Right renal cortex interstitium (tissue), 3 donors: ENCODE data around the gene PRKCD. TPM values are rescaled to one million over a fixed set of nuclear protein-coding genes. Genes with fewer than 3 reads are reported as not detected.
A peak's percentile ranks its signal among the peaks of the same experiment; 100 is the strongest.

Experiments
- DNase-seq, 3 donors: peaks; one replicate each; pipeline ENCODE4 v3.0.0-alpha.2; 2013; ENCODE audit warnings: low read depth in 3 of 3, low spot score in 2 of 3
- polyA plus RNA-seq, 3 donors: library from polyadenylated mRNA; unstranded; fragments of 120-200 nt; gene quantifications; one replicate each; pipeline ENCODE4 v1.2.1, GENCODE V29; 2013; ENCODE audit not compliant: insufficient read length in 3 of 3

PRKCD gene
- polyA plus RNA-seq, 3 donors, result 21.1 to 23.9 (median 22.6) TPM

- no peak for DNase-seq
Measured at GRCh38 chr3:53187430-53187829, 26.4 kb downstream of the PRKCD start.

- DNase-seq, result no peak
Measured at GRCh38 chr3:53188136-53188685, 27.2 kb downstream of the PRKCD start.

DNA sequence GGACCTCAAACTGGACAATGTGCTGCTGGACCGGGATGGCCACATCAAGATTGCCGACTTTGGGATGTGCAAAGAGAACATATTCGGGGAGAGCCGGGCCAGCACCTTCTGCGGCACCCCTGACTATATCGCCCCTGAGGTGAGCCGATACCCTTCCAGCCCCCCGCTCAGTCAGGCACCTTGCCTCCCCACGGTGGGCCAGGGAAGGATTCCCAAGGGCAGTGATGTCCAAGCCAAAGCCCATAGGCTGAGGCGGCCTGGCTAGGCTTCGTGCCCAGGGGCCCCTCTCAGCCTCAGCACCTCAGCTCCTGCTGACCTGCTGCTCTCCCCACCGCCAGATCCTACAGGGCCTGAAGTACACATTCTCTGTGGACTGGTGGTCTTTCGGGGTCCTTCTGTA, 27.7 kb downstream of the PRKCD start:
- no peak for DNase-seq

DNA sequence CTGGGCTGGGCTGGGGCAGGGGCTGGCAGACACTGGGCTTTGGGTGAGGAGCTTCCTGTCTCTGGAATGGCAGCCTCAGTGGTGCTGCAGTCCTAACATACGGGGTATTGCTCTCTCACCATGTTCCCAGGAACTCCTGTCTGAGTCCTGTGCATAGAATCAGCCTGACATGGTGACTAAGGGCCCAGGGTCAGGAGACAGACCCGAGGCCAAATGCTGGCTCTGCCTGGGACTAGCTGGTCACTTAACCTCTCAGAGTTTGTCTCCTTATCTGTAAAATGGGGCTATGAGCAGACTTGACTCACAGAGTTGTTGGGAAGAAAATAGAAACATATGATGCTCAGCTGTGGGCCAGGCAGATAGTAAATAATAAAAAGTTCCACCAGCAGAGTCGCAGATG, 28.3 kb downstream of the PRKCD start:
- DNase-seq, result no peak

- no peak for DNase-seq
Measured at GRCh38 chr3:53190659-53191058, 29.6 kb downstream of the PRKCD start.

GRCh38 chr3:53191836-53192480, 30.9 kb downstream of the PRKCD start:
- DNase-seq, result no peak

- DNase-seq, result no peak
Measured at GRCh38 chr3:53192608-53193007, 31.6 kb downstream of the PRKCD start.

DNA sequence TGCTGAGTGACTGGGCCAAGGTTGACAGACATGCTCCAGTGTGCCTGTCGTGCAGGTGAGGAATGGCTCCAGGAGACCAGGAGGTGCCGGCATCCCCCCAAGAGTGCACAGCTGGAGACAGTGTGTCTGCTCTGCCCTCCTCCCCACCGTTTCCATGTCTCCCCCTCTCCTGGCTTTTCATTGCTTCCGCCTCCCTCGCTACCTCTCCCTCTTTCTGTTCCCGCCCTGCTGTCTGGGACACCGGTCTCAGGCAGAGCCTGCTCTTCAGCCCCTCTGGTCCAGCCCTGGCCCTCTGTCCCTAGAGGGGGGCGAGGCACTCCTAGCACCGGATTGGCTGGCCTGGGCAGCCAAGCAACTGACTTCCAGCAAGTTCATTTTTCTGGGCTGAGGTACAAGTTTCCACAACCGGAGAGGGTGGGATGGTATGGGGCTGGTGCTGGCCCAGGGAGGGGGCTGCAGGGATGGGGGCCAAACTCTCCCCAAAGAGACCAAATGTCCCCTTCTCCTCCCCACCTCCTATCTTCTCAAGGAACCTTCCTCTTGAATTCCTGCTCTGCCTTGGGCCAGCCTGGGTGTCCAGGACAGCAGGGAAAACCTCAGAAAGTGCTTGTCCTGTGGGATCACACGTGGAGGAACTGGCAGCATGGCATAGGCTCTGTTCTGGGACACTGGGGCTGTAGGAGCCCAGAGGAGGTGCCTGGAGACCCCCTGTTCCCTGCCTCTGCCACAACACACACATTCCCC, 32.6 kb downstream of the PRKCD start:
- no peak for DNase-seq

DNA sequence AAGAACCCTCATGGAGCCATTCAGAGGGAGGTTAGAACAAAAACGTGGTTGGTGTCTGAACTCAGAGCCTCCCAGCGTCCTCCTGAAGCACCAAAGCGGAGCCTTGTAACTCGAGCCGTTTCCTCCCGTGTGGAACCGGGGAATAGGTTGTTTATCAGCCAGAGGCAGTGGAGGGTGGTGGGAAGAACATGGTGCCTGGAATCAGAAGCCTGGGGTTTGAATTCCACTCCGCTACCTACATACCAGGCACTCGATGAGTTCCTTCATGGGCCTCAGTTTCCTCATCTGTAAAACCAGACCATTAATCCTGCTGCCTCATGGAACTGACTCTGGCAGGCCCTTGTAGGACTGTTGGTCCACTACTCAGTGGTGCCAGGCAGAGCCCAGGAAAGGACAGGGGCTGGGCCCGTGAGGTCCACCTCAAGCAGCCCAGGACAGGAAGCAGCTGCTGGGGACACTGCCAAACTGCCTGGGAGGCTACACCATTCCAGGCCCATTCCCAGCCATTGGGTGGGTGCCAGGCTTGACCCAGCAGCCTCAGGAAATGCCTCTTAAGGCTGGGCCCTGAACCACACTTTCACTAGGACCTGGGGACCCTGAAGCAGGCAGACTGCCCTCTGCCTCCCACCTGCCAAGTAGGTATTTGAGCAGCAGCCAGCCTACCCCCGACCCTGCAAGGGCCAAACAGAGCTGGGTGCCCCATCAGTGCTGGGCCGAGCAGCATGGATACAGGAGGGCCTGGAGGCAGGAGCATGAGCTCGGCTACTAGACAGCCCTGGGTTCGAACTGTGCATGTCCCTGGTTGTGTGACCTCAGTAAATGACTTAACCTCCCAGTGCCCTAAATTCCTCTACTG, 33.4 kb downstream of the PRKCD start:
- peak; percentile 43 to 78 (median 69) for DNase-seq

- no peak for DNase-seq
Measured at GRCh38 chr3:53195066-53195450, 34.0 kb downstream of the PRKCD start.

DNA sequence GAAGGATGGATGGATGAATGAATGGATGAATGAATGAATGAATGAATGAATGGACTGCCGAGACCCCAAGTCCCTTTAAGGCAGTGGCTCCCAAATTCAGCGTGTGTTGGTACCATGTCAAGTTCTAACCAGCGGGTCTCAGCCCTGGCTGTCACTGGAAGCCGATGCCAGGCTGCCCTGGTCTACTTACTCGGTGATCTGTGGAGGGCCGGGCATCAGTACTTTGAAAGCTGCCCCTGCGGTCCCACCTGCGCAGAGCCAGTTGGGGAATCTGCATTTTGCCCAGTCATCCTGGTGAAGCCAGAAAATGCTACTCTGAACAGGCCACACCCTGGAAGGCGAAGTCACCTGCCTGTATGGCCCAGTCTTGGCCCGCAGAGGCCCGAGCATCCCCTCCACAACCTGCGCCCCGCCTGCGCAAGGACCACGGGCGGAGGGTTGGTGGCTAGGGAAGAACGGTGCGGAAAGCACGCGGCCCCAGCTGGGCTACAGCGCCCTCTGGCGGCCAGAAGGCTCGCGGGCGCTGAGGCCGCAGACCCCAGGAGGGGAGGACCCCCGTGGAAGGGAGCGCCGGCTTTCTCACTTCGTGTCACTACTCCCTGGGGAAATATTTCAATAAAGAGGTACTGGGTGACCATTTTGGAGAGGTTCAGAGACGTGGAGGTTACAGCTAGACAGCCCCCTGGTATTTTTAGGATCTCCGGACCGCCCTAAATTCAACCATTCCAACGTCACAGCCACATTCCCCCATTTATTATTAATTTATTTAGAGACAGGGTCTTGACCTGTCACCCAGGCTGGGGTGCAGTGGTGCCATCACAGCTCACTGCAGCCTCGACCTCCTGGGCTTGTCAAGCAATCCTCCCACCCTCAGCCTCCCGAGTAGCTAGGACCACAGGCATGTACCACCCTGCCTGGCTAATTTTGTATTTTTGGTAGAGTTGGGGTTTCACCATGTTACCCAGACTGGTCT, 34.9 kb downstream of the PRKCD start:
- DNase-seq, result peak in 1 of 3 donors; percentile 29

GRCh38 chr3:53196575-53197407, 35.8 kb downstream of the PRKCD start:
- DNase-seq, result no peak

DNA sequence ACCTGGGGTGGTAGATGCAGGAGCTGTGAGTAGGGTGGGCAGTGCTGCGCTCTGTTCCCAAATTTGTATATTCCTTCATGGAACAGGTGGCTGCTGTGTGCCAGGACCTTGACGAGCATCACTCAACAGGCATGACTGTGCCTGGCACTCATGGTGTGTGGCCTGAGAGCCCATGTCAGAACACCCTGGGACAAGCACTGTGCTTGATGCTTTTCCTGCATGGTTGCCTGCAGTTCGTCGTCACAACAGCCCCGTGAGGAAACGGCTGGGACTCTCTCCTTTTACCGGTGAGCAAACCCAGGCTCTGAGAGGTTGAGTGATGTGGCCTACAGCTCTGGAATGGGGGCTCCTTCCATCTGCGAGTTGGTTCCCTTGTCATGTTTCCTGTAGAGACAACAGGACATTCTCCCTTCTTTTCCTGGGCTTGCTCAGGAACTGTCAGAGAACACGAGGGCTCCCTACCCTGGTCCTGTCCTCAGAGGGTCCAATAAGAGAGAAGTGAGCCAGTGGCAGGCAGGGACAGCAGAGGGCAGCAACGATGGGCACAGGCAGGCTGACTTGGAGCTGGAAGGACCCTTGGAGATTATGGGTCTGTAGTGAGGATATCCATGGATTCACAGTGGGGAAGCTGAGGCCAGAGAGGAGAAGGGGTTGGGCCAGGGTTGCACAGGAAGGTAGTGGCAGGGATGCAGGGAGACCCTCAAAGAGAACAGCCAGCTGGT, 37.4 kb downstream of the PRKCD start:
- DNase-seq, result no peak

DNA sequence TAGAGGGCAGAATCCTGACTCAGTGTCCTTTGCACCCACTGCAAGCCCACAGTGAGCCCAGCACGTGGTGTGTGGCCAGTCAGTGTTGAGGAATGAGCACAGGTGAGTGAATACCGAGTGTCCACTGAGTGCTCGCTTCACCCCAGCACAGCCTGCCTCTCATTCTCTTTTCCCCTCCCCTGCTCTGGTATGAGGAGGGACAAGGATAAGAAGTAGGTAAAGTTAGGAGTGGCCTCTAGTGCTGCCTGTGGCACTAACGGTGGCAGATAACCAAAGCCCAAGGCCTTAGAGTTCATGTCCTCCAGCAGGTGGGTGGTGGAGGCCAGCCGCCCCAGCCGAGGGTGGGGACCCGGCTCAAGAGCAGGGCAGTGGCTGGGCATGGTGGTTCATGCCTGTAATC, 38.0 kb downstream of the PRKCD start:
- DNase-seq, result no peak

DNA sequence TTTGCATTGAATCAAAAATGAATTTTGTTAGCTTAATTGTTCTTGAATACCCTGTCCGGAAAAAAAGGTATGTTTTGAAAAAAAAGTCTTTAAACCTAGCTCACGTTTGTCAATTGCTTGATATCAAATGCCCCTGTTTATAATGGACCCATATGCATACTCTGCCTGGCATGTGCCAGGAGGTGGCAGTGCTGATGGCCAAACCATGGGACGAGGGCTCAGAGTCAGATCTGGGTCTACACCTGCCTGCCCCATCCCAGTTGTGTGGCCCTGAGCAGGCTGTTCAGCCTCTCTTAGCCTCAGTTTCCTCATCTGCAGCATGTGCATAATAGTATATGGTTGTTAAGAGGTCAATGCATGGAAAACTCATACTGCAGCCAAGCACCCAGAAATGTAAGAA, 38.8 kb downstream of the PRKCD start:
- DNase-seq, result no peak

DNA sequence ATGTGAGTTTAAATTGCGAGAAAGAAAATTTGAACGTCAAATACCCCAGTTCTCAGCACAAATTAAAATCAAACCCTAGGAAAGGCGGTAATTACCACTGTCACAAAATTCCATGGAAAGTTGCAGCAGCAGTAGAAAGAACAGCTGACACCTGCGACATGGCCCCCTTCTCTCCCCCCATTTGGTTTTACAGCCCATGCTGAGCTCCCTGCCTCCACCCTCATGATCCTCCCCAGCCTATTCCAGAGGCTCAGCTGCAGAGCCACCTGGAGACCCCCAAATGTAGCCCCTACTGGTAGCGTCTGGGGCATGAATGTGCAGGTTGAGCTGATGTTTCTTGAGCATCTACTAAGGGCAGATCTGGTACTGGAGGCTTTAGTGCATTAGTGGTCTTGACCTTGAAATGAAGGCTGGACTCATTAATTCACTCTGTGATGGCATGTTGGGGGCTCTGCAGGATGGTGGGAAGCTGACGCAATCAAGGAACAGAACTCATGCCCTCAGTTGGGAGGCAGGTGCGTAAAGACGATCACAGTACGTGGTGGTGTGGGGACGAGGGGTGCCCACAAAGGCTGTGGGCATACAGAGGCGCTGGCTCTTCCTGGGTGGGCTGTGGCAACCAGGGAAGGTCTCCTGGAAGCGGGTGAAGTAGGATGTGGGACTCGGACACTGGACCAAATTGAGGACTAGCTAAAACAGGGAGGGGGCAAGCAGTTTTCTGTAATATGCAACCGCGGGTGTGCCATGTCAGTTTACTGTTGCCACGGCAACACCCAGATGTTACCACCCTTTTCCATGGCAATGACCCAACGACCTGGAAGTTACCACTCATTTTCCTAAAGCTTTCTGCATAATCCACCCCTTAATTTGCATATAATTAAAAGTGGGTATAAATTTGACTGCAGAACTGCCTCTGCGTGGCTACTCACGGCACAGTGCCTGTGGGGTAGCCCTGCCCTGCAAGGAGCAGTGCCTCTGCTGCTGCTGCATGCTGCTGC, 39.8 kb downstream of the PRKCD start:
- DNase-seq, result no peak

GRCh38 chr3:53202331-53203015, 41.5 kb downstream of the PRKCD start:
- no peak for DNase-seq
